GM23338 (cell line): ENCODE measurements around the gene DSCAML1. TPM values are rescaled to one million over a fixed set of nuclear protein-coding genes. Genes with fewer than 3 reads are reported as not detected.

Source experiments
- ATAC-seq: fragments of 200-7000 bp; cut with Tn5 transposase; 3 replicates; pipeline ENCODE4 v1.9.1; 2020
- DNase-seq: peaks from one replicate; pipeline ENCODE4 v3.0.0-alpha.2; 2015; ENCODE audit warnings: low spot score
- H2AFZ ChIP-seq: fragments of 200-600 bp; sonication (generic); 2 replicates; pipeline ENCODE4 v1.8.0; 2016; ENCODE audit warnings: antibody characterized with exemption, mild to moderate bottlenecking, moderate library complexity
- H3F3A ChIP-seq: fragments of 200-600 bp; sonication (generic); replicated peaks from 2 replicates; pipeline ENCODE4 v1.8.0; 2017; ENCODE audit warnings: antibody characterized with exemption, mixed run types, low read depth
- H3K27ac ChIP-seq: fragments of 200-600 bp; sonication (generic); 2 replicates; pipeline ENCODE4 v1.6.1; 2016; ENCODE audit warnings: low read depth
- H3K27me3 ChIP-seq: fragments of 200-600 bp; sonication (generic); 2 replicates; pipeline ENCODE4 v1.8.0; 2016; ENCODE audit warnings: mild to moderate bottlenecking, mixed run types, moderate library complexity; ENCODE audit not compliant: insufficient read depth
- H3K36me3 ChIP-seq: fragments of 200-600 bp; sonication (generic); 2 replicates; pipeline ENCODE4 v1.8.0; 2016; ENCODE audit warnings: mild to moderate bottlenecking; ENCODE audit not compliant: insufficient read depth
- H3K4me1 ChIP-seq: fragments of 200-600 bp; sonication (generic); 2 replicates; pipeline ENCODE4 v1.8.0; 2016; ENCODE audit warnings: mild to moderate bottlenecking, moderate library complexity; ENCODE audit not compliant: insufficient read depth
- H3K4me2 ChIP-seq: fragments of 200-600 bp; sonication (generic); 2 replicates; pipeline ENCODE4 v1.7.1; 2017; ENCODE audit warnings: mixed run types
- H3K4me3 ChIP-seq: fragments of 200-600 bp; sonication (generic); 2 replicates; pipeline ENCODE4 v1.6.1; 2016; ENCODE audit warnings: mixed run types
- H3K79me2 ChIP-seq: fragments of 200-600 bp; sonication (generic); replicated peaks from 2 replicates; pipeline ENCODE4 v1.8.0; 2017; ENCODE audit warnings: mild to moderate bottlenecking; ENCODE audit not compliant: insufficient read depth
- H3K9me2 ChIP-seq: fragments of 200-600 bp; sonication (generic); 2 replicates; pipeline ENCODE4 v1.8.0; 2017; ENCODE audit not compliant: insufficient read depth
- H4K20me1 ChIP-seq: fragments of 200-600 bp; sonication (generic); replicated peaks from 2 replicates; pipeline ENCODE4 v1.8.0; 2017; ENCODE audit warnings: mild to moderate bottlenecking; ENCODE audit not compliant: insufficient read depth
- H3K27ac Mint-ChIP-seq: 2 replicates; pipeline ENCODE4 v1.8.0; 2020; ENCODE audit warnings: inconsistent platforms, mild to moderate bottlenecking, moderate library complexity, mixed read lengths
- H3K27me3 Mint-ChIP-seq: 3 replicates; pipeline ENCODE4 v1.8.0; 2022; ENCODE audit warnings: low read depth, mild to moderate bottlenecking, moderate library complexity, mixed read lengths, inconsistent platforms; ENCODE audit not compliant: insufficient read depth, poor library complexity
- H3K36me3 Mint-ChIP-seq: 3 replicates; pipeline ENCODE4 v1.8.0; 2021; ENCODE audit warnings: low read depth, mild to moderate bottlenecking, inconsistent platforms, moderate library complexity, mixed read lengths
- H3K4me1 Mint-ChIP-seq: 3 replicates; pipeline ENCODE4 v1.8.0; 2020; ENCODE audit warnings: mild to moderate bottlenecking, inconsistent platforms, mixed read lengths
- H3K4me3 Mint-ChIP-seq: 3 replicates; pipeline ENCODE4 v1.8.0; 2021; ENCODE audit warnings: moderate library complexity, mild to moderate bottlenecking, inconsistent platforms, mixed read lengths
- H3K9me3 Mint-ChIP-seq: 3 replicates; pipeline ENCODE4 v1.8.0; 2020; ENCODE audit warnings: moderate library complexity, mild to moderate bottlenecking, inconsistent platforms, mixed read lengths
- CREB1 ChIP-seq: fragments of 250-450 bp; sonication (Bioruptor Pico); IDR thresholded peaks from 2 replicates; pipeline ENCODE4 v1.5.0; 2020; ENCODE audit warnings: low read depth, mild to moderate bottlenecking, moderate library complexity
- EZH2 ChIP-seq: fragments of 200-600 bp; sonication (generic); IDR thresholded peaks from one replicate; pipeline ENCODE4 v1.8.0; 2017; ENCODE audit warnings: antibody characterized with exemption, mild to moderate bottlenecking, low read depth; ENCODE audit not compliant: unreplicated experiment
- EZH2phosphoT487 ChIP-seq: fragments of 200-600 bp; sonication (generic); IDR thresholded peaks from one replicate; pipeline ENCODE4 v1.8.1; 2018; ENCODE audit warnings: antibody characterized with exemption; ENCODE audit not compliant: unreplicated experiment
- JUNB ChIP-seq: IDR thresholded peaks from one replicate; pipeline ENCODE4 v1.6.1; 2016; ENCODE audit warnings: antibody characterized with exemption; ENCODE audit not compliant: unreplicated experiment
- NANOG ChIP-seq: IDR thresholded peaks from 2 replicates; pipeline ENCODE4 v1.6.1; 2016; ENCODE audit warnings: antibody characterized with exemption, borderline replicate concordance
- POLR2AphosphoS5 ChIP-seq: IDR thresholded peaks from 2 replicates; pipeline ENCODE4 v1.6.1; 2016; ENCODE audit warnings: antibody characterized with exemption, low read depth
- STAT1 ChIP-seq: IDR thresholded peaks from one replicate; pipeline ENCODE4 v1.6.1; 2016; ENCODE audit warnings: antibody characterized with exemption; ENCODE audit not compliant: unreplicated experiment
- ZNF114 ChIP-seq: fragments of 250-450 bp; sonication (Bioruptor Pico); IDR thresholded peaks from 2 replicates; pipeline ENCODE4 v1.5.0; 2020; ENCODE audit warnings: mild to moderate bottlenecking, moderate library complexity
- ZNF331 ChIP-seq: fragments of 250-450 bp; sonication (Bioruptor Pico); IDR thresholded peaks from 2 replicates; pipeline ENCODE4 v1.5.0; 2020; ENCODE audit warnings: low read depth, mild to moderate bottlenecking, moderate library complexity
- ZNF462 ChIP-seq: fragments of 250-450 bp; sonication (Bioruptor Pico); IDR thresholded peaks from 2 replicates; pipeline ENCODE4 v1.5.0; 2020; ENCODE audit warnings: mild to moderate bottlenecking, moderate library complexity
- polyA plus RNA-seq: library from polyadenylated mRNA; unstranded; fragments of >200 nt; fragmentation: Nextera tagmentation; extraction: Ambion mirVana; gene quantifications from 2 replicates; pipeline ENCODE4 v1.2.1, GENCODE V29; 2016
- total RNA-seq: library from RNA; depleted of rRNA; stranded (reverse); fragments of >200 nt; shearing (Covaris generic); gene quantifications from 2 replicates; pipeline ENCODE4 v1.2.3, GENCODE V29; 2014
- TF ChIP-seq, protein P1 (sequence below), 2 experiments: fragments of 200-600 bp in 1 of 2; sonication (generic) in 1 of 2; conservative IDR thresholded peaks; 2 replicates each; pipeline versions ENCODE4 v1.5.1 to v1.6.1; 2016 to 2017; ENCODE audit warnings: antibody characterized with exemption in 2 of 2, low read depth in 2 of 2, mild to moderate bottlenecking in 2 of 2, moderate library complexity in 1 of 2
- TF ChIP-seq, protein P2 (sequence below): IDR thresholded peaks from one replicate; pipeline ENCODE4 v1.6.1; 2018; ENCODE audit warnings: antibody characterized with exemption; ENCODE audit not compliant: unreplicated experiment
- TF ChIP-seq, protein P3 (sequence below): IDR thresholded peaks from 2 replicates; pipeline ENCODE4 v1.6.1; 2016; ENCODE audit warnings: antibody characterized with exemption

Gene DSCAML1
- total and polyA plus RNA-seq, 2 experiments from 2014 or later, result 0.17 TPM; not detected in 1

DNA sequence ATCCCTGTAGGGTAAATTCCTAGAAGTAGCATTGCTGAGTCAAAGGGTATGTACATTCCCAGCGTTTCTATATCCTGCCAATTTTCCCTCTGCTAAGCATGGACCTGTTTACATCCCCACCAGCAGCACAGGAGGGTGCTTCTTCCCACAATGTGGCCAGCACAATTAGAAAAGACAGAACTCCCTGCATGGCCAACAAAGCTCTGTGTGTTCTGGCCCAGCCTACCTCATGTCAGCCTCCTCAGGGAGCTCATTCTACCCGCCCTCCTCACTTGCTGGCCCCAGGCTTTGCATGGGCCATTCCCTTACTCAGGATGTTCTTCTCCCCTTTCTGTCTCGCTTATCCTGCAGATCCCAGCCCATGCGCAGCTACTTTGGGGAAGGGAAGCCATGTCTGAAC, 186.1 kb downstream of the DSCAML1 start:
- H3K4me1 Mint-ChIP-seq, result peaks cover 41% of the 10 kb centered on the region

More for the DNA sequence above, 186.1 kb downstream of the DSCAML1 start:
- no peaks in the 10 kb centered on the region for H3K36me3 Mint-ChIP-seq
- H3K9me3 Mint-ChIP-seq, result no peaks in the 10 kb centered on the region
- no peak for DNase-seq
- no peaks in the 10 kb centered on the region for H3K27me3 ChIP-seq
- H3K79me2 ChIP-seq, result no peaks in the 10 kb centered on the region
- peaks cover 8% of the 10 kb centered on the region for H3K27me3 Mint-ChIP-seq
- peaks cover 31% of the 10 kb centered on the region for H3K4me1 ChIP-seq
- H3K4me3 ChIP-seq, result no peak overlapping the region
- H3K27ac Mint-ChIP-seq, result no peak overlapping the region
- ATAC-seq, result no peak; the same call in 2 of the 3 replicates
- no peaks in the 10 kb centered on the region for H4K20me1 ChIP-seq
- H3K4me3 Mint-ChIP-seq, result no peak overlapping the region
- no peak overlapping the region for H2AFZ ChIP-seq
- no peak for TF ChIP-seq CREB1 (CRISPR knock-in tag)
- no peak for TF ChIP-seq JUNB
- TF ChIP-seq, protein P1, sequence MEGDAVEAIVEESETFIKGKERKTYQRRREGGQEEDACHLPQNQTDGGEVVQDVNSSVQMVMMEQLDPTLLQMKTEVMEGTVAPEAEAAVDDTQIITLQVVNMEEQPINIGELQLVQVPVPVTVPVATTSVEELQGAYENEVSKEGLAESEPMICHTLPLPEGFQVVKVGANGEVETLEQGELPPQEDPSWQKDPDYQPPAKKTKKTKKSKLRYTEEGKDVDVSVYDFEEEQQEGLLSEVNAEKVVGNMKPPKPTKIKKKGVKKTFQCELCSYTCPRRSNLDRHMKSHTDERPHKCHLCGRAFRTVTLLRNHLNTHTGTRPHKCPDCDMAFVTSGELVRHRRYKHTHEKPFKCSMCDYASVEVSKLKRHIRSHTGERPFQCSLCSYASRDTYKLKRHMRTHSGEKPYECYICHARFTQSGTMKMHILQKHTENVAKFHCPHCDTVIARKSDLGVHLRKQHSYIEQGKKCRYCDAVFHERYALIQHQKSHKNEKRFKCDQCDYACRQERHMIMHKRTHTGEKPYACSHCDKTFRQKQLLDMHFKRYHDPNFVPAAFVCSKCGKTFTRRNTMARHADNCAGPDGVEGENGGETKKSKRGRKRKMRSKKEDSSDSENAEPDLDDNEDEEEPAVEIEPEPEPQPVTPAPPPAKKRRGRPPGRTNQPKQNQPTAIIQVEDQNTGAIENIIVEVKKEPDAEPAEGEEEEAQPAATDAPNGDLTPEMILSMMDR (conservative IDR thresholded peaks at IDR 0.05; ENCODE audit: low read depth in 2 of 2), result no peak
- TF ChIP-seq ZNF114 (CRISPR knock-in tag), result no peak
- no peak for TF ChIP-seq STAT1
- no peak for TF ChIP-seq EZH2phosphoT487
- TF ChIP-seq ZNF462, result no peak
- no peak for TF ChIP-seq POLR2AphosphoS5
- TF ChIP-seq, protein P2, sequence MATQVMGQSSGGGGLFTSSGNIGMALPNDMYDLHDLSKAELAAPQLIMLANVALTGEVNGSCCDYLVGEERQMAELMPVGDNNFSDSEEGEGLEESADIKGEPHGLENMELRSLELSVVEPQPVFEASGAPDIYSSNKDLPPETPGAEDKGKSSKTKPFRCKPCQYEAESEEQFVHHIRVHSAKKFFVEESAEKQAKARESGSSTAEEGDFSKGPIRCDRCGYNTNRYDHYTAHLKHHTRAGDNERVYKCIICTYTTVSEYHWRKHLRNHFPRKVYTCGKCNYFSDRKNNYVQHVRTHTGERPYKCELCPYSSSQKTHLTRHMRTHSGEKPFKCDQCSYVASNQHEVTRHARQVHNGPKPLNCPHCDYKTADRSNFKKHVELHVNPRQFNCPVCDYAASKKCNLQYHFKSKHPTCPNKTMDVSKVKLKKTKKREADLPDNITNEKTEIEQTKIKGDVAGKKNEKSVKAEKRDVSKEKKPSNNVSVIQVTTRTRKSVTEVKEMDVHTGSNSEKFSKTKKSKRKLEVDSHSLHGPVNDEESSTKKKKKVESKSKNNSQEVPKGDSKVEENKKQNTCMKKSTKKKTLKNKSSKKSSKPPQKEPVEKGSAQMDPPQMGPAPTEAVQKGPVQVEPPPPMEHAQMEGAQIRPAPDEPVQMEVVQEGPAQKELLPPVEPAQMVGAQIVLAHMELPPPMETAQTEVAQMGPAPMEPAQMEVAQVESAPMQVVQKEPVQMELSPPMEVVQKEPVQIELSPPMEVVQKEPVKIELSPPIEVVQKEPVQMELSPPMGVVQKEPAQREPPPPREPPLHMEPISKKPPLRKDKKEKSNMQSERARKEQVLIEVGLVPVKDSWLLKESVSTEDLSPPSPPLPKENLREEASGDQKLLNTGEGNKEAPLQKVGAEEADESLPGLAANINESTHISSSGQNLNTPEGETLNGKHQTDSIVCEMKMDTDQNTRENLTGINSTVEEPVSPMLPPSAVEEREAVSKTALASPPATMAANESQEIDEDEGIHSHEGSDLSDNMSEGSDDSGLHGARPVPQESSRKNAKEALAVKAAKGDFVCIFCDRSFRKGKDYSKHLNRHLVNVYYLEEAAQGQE, result no peak
- TF ChIP-seq ZNF331 (CRISPR knock-in tag), result no peak
- TF ChIP-seq, protein P3, sequence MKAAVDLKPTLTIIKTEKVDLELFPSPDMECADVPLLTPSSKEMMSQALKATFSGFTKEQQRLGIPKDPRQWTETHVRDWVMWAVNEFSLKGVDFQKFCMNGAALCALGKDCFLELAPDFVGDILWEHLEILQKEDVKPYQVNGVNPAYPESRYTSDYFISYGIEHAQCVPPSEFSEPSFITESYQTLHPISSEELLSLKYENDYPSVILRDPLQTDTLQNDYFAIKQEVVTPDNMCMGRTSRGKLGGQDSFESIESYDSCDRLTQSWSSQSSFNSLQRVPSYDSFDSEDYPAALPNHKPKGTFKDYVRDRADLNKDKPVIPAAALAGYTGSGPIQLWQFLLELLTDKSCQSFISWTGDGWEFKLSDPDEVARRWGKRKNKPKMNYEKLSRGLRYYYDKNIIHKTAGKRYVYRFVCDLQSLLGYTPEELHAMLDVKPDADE, result no peak
- no peak for TF ChIP-seq EZH2
- TF ChIP-seq NANOG, result no peak
- H3K27ac ChIP-seq, result no peak overlapping the region
- H3K4me2 ChIP-seq, result no peak overlapping the region
- H3K36me3 ChIP-seq, result no peaks in the 10 kb centered on the region
- no peaks in the 10 kb centered on the region for H3F3A ChIP-seq
- no peaks in the 10 kb centered on the region for H3K9me2 ChIP-seq
